K562 (cell line): ENCODE data around the gene MGAT5.

Source experiments
- ARNT ChIP-seq, 2 experiments: fragments of 450-650 bp; IDR thresholded peaks; 2 replicates each; pipeline ENCODE4 v1.6.1; 2016; ENCODE audit warnings: mild to moderate bottlenecking in 1 of 2
- CHD4 ChIP-seq: fragments of 200-600 bp; sonication (generic); IDR thresholded peaks from 3 replicates; pipeline ENCODE4 v1.6.1; 2012; ENCODE audit warnings: low read depth, mild to moderate bottlenecking, mixed read lengths, low read length, inconsistent platforms; ENCODE audit not compliant: insufficient read depth, insufficient replicate concordance, poor library complexity, severe bottlenecking
- GTF2F1 ChIP-seq: IDR thresholded peaks from 2 replicates; pipeline ENCODE4 v1.6.1; 2011; ENCODE audit warnings: low read depth, low read length, improper control_type of control experiment
- JUN ChIP-seq, 2 experiments: sonication (generic) in 1 of 2; formaldehyde crosslinking in 1 of 2; IDR thresholded peaks; 2 replicates each; pipeline versions ENCODE4 v1.6.1 to v1.8.0; 2012 to 2022; ENCODE audit warnings: borderline replicate concordance in 2 of 2, mild to moderate bottlenecking in 2 of 2, improper control_type of control experiment in 1 of 2, low read depth in 1 of 2, low read length in 1 of 2, missing genetic modification reagents in 1 of 2
- KLF1 ChIP-seq: fragments of 450-650 bp; IDR thresholded peaks from 2 replicates; pipeline ENCODE4 v1.6.1; 2016; ENCODE audit warnings: missing genetic modification characterization, missing compliant biosample characterization
- KLF16 ChIP-seq: IDR thresholded peaks from 2 replicates; pipeline ENCODE4 v1.6.1; 2016; ENCODE audit warnings: antibody characterized with exemption
- POLR2AphosphoS5 ChIP-seq: IDR thresholded peaks from 2 replicates; pipeline ENCODE4 v1.6.1; 2011; ENCODE audit warnings: mild to moderate bottlenecking, low read depth, low read length, moderate library complexity; ENCODE audit not compliant: control insufficient read depth, insufficient read depth
- RAD21 ChIP-seq, 2 experiments: fragments of 250-450 bp in 1 of 2; fragments of 450-650 bp in 1 of 2; sonication (Bioruptor Pico) in 1 of 2; formaldehyde crosslinking in 1 of 2; IDR thresholded peaks in 1 of 2; conservative IDR thresholded peaks in 1 of 2; 2 replicates each; pipeline versions ENCODE4 v1.4.0 to v1.8.0; 2020 to 2022; ENCODE audit warnings: mild to moderate bottlenecking in 2 of 2, moderate library complexity in 1 of 2
- ZFP30 ChIP-seq: fragments of 250-450 bp; sonication (Bioruptor Pico); IDR thresholded peaks from 2 replicates; pipeline ENCODE4 v1.8.0; 2022; ENCODE audit warnings: moderate library complexity, mild to moderate bottlenecking, inconsistent platforms, borderline replicate concordance
- ZNF232 ChIP-seq: sonication (generic); formaldehyde crosslinking; IDR thresholded peaks from 2 replicates; pipeline ENCODE4 v1.8.0; 2022; ENCODE audit warnings: mild to moderate bottlenecking, missing genetic modification reagents
- ZSCAN29 ChIP-seq: fragments of 450-650 bp; IDR thresholded peaks from 2 replicates; pipeline ENCODE4 v1.6.1; 2017
- TF ChIP-seq, protein P1 (sequence below), 3 experiments: IDR thresholded peaks in 2 of 3; conservative IDR thresholded peaks in 1 of 3; 2 replicates each; pipeline ENCODE4 v1.5.1; 2011 to 2012; ENCODE audit warnings: low read length in 3 of 3, mild to moderate bottlenecking in 3 of 3, control low read depth in 2 of 3, improper control_type of control experiment in 1 of 3, inconsistent platforms in 1 of 3, low read depth in 1 of 3, mixed read lengths in 1 of 3, moderate library complexity in 1 of 3; ENCODE audit not compliant: insufficient read depth in 2 of 3
- TF ChIP-seq, protein P2 (sequence below), 2 experiments: fragments of 450-650 bp; IDR thresholded peaks; 2 replicates each; pipeline ENCODE4 v1.6.1; 2016

GRCh38 chr2:134310107-134311079 is 56.5 kb downstream of the MGAT5 start:
- no peak for TF ChIP-seq ZFP30
- TF ChIP-seq POLR2AphosphoS5 = no peak
- TF ChIP-seq, protein P1, sequence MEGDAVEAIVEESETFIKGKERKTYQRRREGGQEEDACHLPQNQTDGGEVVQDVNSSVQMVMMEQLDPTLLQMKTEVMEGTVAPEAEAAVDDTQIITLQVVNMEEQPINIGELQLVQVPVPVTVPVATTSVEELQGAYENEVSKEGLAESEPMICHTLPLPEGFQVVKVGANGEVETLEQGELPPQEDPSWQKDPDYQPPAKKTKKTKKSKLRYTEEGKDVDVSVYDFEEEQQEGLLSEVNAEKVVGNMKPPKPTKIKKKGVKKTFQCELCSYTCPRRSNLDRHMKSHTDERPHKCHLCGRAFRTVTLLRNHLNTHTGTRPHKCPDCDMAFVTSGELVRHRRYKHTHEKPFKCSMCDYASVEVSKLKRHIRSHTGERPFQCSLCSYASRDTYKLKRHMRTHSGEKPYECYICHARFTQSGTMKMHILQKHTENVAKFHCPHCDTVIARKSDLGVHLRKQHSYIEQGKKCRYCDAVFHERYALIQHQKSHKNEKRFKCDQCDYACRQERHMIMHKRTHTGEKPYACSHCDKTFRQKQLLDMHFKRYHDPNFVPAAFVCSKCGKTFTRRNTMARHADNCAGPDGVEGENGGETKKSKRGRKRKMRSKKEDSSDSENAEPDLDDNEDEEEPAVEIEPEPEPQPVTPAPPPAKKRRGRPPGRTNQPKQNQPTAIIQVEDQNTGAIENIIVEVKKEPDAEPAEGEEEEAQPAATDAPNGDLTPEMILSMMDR (IDR thresholded peaks at IDR 0.05 in 2 of 3, conservative IDR thresholded peaks at IDR 0.05 in 1 of 3; ENCODE audit: insufficient read depth in 2 of 3, low read depth in 1 of 3, low read length in 3 of 3) = no peak
- TF ChIP-seq RAD21 (CRISPR knock-in tag; conservative IDR thresholded peaks at IDR 0.05 in 1 of 2, IDR thresholded peaks at IDR 0.05 in 1 of 2) = no peak
- TF ChIP-seq KLF1 (tag) = no peak
- TF ChIP-seq, protein P2, sequence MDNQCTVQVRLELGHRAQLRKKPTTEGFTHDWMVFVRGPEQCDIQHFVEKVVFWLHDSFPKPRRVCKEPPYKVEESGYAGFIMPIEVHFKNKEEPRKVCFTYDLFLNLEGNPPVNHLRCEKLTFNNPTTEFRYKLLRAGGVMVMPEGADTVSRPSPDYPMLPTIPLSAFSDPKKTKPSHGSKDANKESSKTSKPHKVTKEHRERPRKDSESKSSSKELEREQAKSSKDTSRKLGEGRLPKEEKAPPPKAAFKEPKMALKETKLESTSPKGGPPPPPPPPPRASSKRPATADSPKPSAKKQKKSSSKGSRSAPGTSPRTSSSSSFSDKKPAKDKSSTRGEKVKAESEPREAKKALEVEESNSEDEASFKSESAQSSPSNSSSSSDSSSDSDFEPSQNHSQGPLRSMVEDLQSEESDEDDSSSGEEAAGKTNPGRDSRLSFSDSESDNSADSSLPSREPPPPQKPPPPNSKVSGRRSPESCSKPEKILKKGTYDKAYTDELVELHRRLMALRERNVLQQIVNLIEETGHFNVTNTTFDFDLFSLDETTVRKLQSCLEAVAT (IDR thresholded peaks at IDR 0.05) = no peak
- no peak for TF ChIP-seq ZSCAN29
- TF ChIP-seq JUN (IDR thresholded peaks at IDR 0.05; ENCODE audit: borderline replicate concordance, low read depth, low read length) = no peak
- TF ChIP-seq JUN (CRISPR knock-in tag; IDR thresholded peaks at IDR 0.05; ENCODE audit: borderline replicate concordance) = no peak
- TF ChIP-seq KLF16 = no peak
- TF ChIP-seq CHD4 = no peak
- TF ChIP-seq ZNF232 (CRISPR knock-in tag) = no peak
- no peak for TF ChIP-seq ARNT (IDR thresholded peaks at IDR 0.05)
- no peak for TF ChIP-seq GTF2F1
